ENCODE results near the gene CBLN3. TPM values are rescaled to one million over a fixed set of nuclear protein-coding genes. Genes with fewer than 3 reads are reported as not detected.

Gene CBLN3
- total and polyA plus RNA-seq, 2 of the 4 experiments (the other 2 are of a cell fraction) = 0.72 to 4.5 TPM

DNA sequence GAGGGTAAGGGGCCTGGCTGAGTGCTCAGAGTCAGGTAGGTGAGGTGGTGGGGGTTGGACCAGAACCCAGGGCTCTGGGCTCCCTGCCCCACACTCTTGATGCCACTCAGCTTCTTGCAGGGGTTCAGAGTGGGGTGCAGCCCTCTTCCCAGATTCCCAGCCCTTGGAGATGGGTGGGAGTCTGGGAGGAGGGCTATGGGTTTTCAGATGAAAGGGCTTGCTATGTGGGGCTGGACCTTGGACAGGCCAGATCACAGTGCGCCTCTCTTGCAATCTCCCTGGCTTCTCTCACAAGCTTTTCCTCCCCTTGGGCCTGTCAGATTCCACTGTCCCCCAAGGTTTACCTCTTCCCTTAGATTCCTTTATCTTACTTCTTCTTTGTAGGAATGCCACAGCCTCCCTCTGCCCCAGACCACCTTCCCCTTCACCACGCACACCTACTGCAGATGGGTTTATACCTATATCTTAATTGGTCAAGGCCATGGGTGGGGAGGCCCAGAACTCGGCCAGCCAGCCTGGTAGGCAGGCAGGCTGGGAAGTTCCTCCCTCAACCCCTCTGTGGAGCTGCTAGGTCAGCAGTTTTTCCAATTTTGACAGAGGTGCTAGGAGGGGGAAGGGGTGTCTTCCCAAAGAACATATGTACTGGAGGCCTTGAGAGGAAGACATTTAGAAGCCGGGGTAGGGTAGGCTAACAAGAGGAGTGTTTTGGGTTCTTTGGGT, 29.3 kb downstream of the CBLN3 start:
- Histone ChIP-seq H2AFZ (replicated peaks; ENCODE audit: low read length, poor library complexity) (peak overlapping the region; percentile 91), H3K79me1 (ENCODE audit: low read depth in 1 of 2, low read length in 2 of 2) (peaks cover 0 to 13% of the 10 kb centered on the region in 2 experiments; a peak in 1 of 4 replicates), H2BK20ac (ENCODE audit: low read depth, low read length) (no peak overlapping the region), H3K4me2 (ENCODE audit: low read depth, low read length) (peak overlapping the region; percentile 89; the same call in 1 of the 2 replicates), H3K23ac (ENCODE audit: low read depth, low read length) (0 out of 2 replicates have a peak overlapping the region, but pooled peaks have one; percentile 81), H3K4ac (ENCODE audit: low read depth, low read length) (peak overlapping the region; percentile 87), H3K9me1 (ENCODE audit: insufficient read depth, low read length) (peaks cover 3% of the 10 kb centered on the region; the same call in 1 of the 2 replicates), H3K27ac (ENCODE audit: insufficient read depth, low read length) (no peak overlapping the region), H3K9me3 (ENCODE audit: control insufficient read depth, insufficient read depth, low read length) (no peaks in the 10 kb centered on the region), H3K14ac (replicated peaks; ENCODE audit: low read depth, low read length) (no peak overlapping the region), H3K4me1 (ENCODE audit: control insufficient read depth, insufficient read depth, low read length) (peaks cover 17% of the 10 kb centered on the region), H4K5ac (ENCODE audit: low read depth, low read length) (no peak overlapping the region), H3K9ac (ENCODE audit: low read depth, low read length) (no peak overlapping the region; the same call in 1 of the 2 replicates), H2AK9ac (replicated peaks; ENCODE audit: low read depth, low read length, poor library complexity) (peak overlapping the region; percentile 86), H2AK5ac (ENCODE audit: low read depth, low read length) (no peak overlapping the region), H4K91ac (ENCODE audit: insufficient read depth, low read depth, low read length) (no peak overlapping the region; the same call in 1 of the 2 replicates), H3K56ac (ENCODE audit: extremely low read depth, insufficient read depth, low read length) (no peak overlapping the region), H2BK5ac (ENCODE audit: low read depth, low read length, poor library complexity, severe bottlenecking) (no peak overlapping the region), H3K4me3 (ENCODE audit: insufficient read depth, low read depth, low read length) (peak overlapping the region; percentile 67), H3K18ac (ENCODE audit: low read depth, low read length) (no peak overlapping the region), H3K27me3 (ENCODE audit: control insufficient read depth, insufficient read depth, low read length) (no peaks in the 10 kb centered on the region), H4K20me1 (ENCODE audit: insufficient read depth, low read length) (no peaks in the 10 kb centered on the region), H3K36me3 (ENCODE audit: control insufficient read depth, insufficient read depth, low read length) (0 out of 2 replicates have a peak, but pooled peaks cover 2% of the 10 kb centered on the region), H2BK15ac (ENCODE audit: low read depth, low read length) (no peak overlapping the region), H2BK120ac (ENCODE audit: low read depth, low read length) (no peak overlapping the region), H4K8ac (ENCODE audit: low read depth in 2 of 2, low read length in 2 of 2) (peak overlapping the region in 1 of 2 experiments; percentile 77; a peak in 1 of 4 replicates)
- ChIA-PET POLR2A (ENCODE audit: unreplicated experiment) (interaction anchor here (0.6 kb wide), 1 partner anchor 30 kb away, joined by 3 read pairs; the partner anchor contains the start of genes CBLN3 and KHNYN), CTCF (interaction anchor here (0.9 kb wide), 1 partner anchor 35 kb away, joined by 3 read pairs; no protein-coding TSS in a partner anchor)
- intact Hi-C loops (cut with micrococcal nuclease) (loop anchor here (2.0 kb wide), 1 partner anchor 33 kb away; no protein-coding TSS in a partner anchor), in situ Hi-C loops (cut with MboI; ENCODE audit: low sequenced_read_pairs) (no loop called here), dilution Hi-C loops (cut with HindIII; ENCODE audit: low sequenced_read_pairs, unreplicated experiment) (no loop called here)
- ATAC-seq (ENCODE audit: low read depth) (no peak), DNase-seq (no peak)
- BruUV-seq (replicated peaks) = no TSS peak
- WGBS, 2 experiments (ENCODE audit: extremely low coverage in 2 of 2, insufficient read length in 1 of 2) = no CpG with 5 or more reads among the region's 4 CpGs
- TF ChIP-seq MXI1 (IDR thresholded peaks at IDR 0.05; ENCODE audit: borderline replicate concordance, low read depth, low read length) (no peak), RAD21 (IDR thresholded peaks at IDR 0.05; ENCODE audit: low read length) (no peak), POLR2A (IDR thresholded peaks at IDR 0.05; ENCODE audit: low read depth, low read length) (no peak), MAFK (IDR thresholded peaks at IDR 0.05; ENCODE audit: low read depth, low read length) (peak; percentile 71)

Data from IMR-90 (cell line).